ENCODE data around the gene ABCC1.
"Not testable (repeated sequence)": the region's sequence is repeated elsewhere in the genome, so short reads cannot be mapped to it uniquely, and the experiment has no call there.

ABCC1 gene

GRCh38 chr16:15967655-15968315, 18.4 kb downstream of the ABCC1 start:
- no peak for DNase-seq (ENCODE audit: low read depth)

DNA sequence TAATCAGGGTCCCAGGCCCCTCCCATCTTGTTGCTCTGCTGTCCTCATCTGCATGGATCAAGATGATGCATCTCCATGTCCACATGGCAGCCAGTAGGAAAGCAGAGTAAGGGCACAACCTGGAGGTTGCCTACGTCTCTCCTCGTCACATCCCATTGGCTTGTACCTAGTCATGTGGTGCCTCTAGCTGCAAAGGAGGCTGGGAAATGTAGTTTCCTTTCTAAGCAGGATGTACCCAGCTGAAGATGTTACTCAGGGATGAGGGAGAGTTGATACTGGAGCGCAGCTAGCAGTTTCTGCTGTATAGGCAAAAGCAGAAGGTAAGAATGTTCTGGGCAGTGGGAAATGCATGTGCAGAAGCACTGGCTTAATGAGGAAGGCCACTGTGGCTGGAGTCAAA, 20.8 kb downstream of the ABCC1 start:
- DNase-seq (ENCODE audit: low read depth): no peak

GRCh38 chr16:15970743-15971439, 21.5 kb downstream of the ABCC1 start:
- DNase-seq (ENCODE audit: low read depth): no peak

DNA sequence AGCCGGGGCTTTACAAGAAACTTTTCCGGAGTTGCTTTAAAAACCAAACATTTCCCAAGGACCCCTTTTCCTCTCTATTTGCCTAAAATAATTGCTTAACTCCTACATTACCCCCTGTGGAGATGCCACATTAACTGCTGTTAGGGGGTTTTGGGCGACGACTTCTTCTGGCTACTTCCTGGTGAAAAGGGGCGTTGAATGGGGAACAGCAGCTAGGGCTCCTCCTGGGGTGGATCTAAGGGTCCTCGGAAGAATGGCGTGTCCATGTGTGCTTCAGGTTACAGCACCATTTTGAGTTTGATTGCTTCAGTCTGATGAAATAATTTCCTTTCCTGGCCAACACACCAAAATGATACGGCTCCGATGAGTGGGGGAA, 22.0 kb downstream of the ABCC1 start:
- no peak for DNase-seq (ENCODE audit: low read depth)

- no peak for DNase-seq (ENCODE audit: low read depth)
Measured at GRCh38 chr16:15972046-15972868, 22.8 kb downstream of the ABCC1 start.

DNA sequence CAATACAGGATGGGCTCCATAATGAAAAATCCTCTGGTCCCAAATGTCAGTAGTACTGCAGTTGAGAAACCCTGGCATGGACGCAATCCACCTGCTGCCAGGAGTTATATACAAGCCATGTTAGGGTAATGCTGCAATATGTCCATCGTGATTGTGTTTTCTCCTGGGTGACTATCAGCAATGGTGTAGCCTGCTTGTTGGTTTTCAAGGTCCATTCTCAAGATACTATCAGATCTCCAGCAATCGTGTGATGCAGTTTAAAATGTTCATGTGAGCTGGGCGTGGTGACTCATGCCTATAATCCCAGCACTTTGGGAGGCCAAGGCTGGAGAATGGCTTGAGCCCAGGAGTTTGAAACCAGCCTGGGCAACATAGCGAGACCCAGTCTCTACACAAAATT, 24.0 kb downstream of the ABCC1 start:
- DNase-seq (ENCODE audit: low read depth): no peak

GRCh38 chr16:15974057-15974456, 24.6 kb downstream of the ABCC1 start:
- no peak for DNase-seq (ENCODE audit: low read depth)

DNA sequence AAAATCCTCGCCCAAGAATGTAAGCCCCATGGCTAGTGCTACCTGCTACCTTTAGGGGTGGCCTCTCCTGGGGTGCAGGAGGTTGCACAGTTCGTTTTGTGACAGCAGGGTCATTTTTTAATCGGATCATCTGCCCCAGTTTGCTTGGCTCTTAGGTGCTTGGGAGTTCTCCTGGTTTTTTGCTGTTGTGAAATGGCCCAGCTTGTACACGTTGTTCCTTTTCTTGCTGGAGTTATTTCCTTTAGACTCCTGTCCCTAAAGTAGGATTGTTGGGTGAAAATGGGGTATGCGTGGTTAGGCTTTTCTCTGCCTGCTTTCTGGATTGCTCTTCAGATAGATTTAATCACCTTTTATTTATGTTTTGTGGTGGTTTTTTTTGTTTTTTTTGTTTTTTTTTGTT, 25.8 kb downstream of the ABCC1 start:
- DNase-seq (ENCODE audit: low read depth): no peak

DNA sequence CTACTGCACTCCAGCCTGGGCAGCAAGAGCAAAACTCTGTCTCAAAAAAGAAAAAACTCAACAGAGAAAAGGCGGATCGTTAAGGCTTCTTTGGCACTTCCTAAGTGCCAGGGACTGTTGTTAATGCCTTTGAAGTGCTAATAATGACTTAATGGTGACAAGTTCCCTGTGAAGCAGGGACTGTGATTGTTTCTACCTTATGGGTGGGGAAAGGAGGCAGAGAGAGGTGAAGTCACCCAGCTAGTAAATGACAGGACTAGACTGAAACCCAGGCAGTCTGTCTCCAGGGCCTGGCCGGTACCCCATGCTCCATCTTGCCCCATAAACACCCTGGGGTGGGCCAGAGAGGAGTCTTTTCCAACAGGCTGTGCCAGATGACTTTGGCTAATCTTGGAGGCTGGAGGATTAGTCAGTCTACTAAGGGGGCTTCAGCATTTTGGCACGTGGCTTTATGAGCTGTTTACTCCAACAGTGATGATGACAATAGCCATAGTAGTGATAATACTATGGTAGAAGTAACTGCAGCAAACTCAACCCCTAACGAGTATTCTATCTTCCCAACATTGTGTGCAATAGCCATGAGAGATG, 26.9 kb downstream of the ABCC1 start:
- DNase-seq (ENCODE audit: low read depth): no peak

DNA sequence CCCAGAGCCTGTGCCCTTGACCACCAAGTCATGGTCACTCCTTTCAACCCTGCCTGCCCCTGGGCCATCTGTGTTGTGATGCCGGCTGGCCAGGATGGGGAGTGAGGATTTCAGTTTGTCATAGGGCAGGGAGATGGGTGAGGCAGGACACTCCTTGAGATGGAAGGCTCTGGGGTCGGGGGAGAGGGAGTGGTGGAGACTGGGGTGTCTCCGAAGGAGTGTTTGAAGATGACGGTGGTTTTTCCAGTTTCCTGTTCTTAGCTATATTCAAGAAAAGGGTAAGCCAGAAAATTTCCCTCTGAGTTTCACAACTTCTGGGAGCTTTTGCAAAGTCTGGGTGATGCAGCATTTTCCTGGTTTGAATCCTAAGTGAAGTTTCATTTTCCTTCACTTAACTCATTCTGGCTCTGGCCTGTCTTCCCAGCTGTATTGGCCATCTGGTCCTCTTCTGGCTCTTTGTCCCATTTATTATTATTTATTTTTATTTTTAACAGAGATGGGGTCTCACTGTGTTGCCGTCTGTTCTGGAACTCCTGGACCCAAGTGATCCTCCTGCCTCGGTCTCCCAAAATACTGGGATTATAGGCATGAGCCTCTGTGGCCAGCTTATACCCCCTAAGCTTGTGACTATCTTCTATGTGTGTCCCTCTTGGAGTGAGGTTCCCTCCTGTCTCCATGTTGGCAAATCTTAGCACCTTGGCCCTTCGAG, 27.7 kb downstream of the ABCC1 start:
- no peak for DNase-seq (ENCODE audit: low read depth)

- no peak for DNase-seq (ENCODE audit: low read depth)
Measured at GRCh38 chr16:15979801-15980200, 30.4 kb downstream of the ABCC1 start.

GRCh38 chr16:15980329-15980728, 30.9 kb downstream of the ABCC1 start:
- no peak for DNase-seq (ENCODE audit: low read depth)

- no peak for DNase-seq (ENCODE audit: low read depth)
Measured at GRCh38 chr16:15981382-15981781, 32.0 kb downstream of the ABCC1 start.

GRCh38 chr16:15982194-15982915, 32.9 kb downstream of the ABCC1 start:
- DNase-seq (ENCODE audit: low read depth): not testable (repeated sequence)

- no peak for DNase-seq (ENCODE audit: low read depth)
Measured at GRCh38 chr16:15983898-15984297, 34.5 kb downstream of the ABCC1 start.

DNA sequence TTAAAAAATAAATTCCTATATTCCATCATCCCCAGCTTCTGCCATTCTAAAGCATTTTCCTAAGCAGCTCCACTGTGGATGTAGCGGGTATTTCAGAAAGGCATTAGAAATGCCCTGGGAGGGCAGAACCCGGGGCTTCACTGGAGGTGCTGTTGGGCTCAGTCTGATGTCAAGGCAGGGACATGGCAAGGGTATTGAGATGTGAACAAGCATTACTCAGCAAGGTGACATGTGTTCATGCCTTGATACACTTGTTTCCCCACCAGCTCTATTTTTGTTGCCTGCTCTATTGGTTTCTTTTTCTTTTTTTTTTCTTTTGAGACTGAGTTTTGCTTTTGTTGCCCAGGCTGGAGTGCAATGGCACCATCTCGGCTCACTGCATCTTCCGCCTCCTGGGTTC, 35.7 kb downstream of the ABCC1 start:
- DNase-seq (ENCODE audit: low read depth): no peak

DNA sequence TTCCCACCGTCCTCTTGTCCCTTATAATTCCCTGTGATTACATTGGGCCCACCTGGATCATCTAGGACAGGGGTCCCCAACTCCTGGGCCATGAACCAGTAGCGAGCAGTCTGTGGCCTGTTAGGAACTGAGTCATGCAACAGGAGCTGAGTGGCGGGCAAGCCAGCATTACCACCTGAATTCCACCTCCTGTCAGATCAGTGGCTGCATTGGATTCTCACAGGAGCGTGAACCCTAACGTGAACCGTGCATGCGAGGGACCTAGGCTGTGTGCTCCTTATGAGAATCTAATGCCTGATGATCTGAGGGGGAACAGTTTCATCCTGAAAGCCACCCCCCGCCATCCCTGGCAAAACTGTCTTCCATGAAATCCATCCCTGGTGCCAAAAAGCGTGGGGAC, 36.8 kb downstream of the ABCC1 start:
- no peak for DNase-seq (ENCODE audit: low read depth)

GRCh38 chr16:15988268-15989013, 39.0 kb downstream of the ABCC1 start:
- DNase-seq (ENCODE audit: low read depth): peak; percentile 81

DNA sequence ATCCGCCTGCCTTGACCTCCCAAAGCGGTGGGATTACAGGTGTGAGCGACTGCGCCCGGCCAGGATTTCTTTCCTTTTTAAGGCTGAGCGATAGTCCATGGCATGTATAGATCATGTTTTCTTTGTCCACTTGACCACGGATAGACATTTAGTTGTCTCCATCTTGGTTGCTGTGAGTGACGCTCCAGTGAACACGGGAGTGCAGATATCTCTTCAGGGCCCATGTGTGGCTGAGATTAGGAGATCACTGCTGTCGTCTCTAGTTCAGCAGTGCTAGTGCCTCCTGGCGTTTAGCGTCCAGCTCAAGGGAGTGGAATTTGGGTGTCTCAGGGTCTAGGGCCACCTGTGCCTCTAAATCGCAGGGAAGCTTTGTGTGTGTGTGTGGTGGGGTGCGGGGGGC, 41.5 kb downstream of the ABCC1 start:
- DNase-seq (ENCODE audit: low read depth): no peak

GRCh38 chr16:15993128-15993527, 43.7 kb downstream of the ABCC1 start:
- no peak for DNase-seq (ENCODE audit: low read depth)

DNA sequence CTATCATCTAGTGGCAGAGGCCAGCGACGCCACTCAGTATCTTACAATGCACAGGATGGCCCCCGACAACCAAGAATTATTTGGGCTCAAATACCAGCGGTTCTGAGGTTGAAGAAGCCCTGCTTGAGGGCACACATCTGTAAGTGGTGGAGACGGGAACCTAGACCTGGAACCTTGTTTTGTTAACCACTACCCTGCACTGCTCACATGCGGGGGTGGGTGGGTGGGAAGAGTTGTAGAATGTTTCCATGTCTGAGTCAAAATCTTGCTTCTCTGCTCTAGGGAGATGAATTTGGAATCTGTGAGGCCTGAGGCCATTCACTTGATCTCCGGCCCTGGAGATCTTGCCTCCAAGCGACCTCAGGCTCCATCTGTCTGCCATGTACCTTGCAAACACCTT, 44.1 kb downstream of the ABCC1 start:
- DNase-seq (ENCODE audit: low read depth): no peak

All from CMK (cell line).